ENCODE data around the gene NFATC1. TPM values are rescaled to one million over a fixed set of nuclear protein-coding genes. Genes with fewer than 3 reads are reported as not detected.

NFATC1 gene
- total and polyA plus RNA-seq, 8 donors = 3.4 to 7.9 (median 4.4) TPM

DNA sequence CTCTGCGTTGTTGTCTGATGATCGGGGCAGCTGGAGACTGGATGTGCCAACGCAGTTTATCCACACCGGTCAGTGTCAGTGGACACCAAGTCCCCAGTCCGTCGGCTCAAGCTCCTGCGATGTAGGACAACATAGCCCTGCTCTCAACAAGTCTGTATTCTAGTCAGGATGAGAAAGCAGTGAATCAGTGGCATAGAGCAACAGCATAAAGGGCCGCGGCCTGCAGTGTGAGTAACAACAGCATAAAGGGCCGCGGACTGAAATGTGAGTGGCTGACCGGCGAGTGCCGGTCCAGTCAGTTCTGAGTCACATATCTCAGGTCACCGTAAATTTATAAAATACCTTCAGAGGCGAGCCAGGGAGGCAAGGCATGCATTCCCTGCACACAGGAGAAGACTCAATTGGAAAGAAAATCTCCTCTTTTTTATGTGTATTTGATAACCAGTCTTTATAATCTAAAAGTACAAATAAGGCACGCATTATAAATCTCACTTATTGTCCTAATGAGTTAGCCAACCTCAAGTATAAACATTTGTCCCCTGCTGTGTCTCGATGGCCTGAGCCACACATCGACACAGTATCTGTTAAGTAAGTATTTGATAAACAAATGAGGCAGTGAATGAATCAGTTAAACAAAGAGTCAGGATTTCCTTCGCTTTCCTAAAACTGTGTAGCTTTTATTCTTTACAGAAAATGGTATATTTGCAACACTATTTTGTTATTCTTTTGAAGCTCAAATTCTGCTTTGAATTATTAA is 33.8 kb upstream of the NFATC1 start:
- H3K27ac ChIP-seq = no peak overlapping the region
- FAIRE-seq = no peak
- no peak overlapping the region for H3K4me3 ChIP-seq
- no peak for DNase-seq
- no peak for ATAC-seq
- no peaks in the 10 kb centered on the region for H3K27me3 ChIP-seq
- H3K36me3 ChIP-seq = peaks cover 0 to 23% (median 0%) of the 10 kb centered on the region in 3 donors
- TF ChIP-seq, protein P1, sequence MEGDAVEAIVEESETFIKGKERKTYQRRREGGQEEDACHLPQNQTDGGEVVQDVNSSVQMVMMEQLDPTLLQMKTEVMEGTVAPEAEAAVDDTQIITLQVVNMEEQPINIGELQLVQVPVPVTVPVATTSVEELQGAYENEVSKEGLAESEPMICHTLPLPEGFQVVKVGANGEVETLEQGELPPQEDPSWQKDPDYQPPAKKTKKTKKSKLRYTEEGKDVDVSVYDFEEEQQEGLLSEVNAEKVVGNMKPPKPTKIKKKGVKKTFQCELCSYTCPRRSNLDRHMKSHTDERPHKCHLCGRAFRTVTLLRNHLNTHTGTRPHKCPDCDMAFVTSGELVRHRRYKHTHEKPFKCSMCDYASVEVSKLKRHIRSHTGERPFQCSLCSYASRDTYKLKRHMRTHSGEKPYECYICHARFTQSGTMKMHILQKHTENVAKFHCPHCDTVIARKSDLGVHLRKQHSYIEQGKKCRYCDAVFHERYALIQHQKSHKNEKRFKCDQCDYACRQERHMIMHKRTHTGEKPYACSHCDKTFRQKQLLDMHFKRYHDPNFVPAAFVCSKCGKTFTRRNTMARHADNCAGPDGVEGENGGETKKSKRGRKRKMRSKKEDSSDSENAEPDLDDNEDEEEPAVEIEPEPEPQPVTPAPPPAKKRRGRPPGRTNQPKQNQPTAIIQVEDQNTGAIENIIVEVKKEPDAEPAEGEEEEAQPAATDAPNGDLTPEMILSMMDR (IDR thresholded peaks at IDR 0.05) = no peak
- intact Hi-C loops (cut with DNase I) = no loop called here
- WGBS, 2 donors = 91 to 92% methylated on average over 20 of the region's 20 CpGs
- H3K9me3 ChIP-seq = no peaks in the 10 kb centered on the region
- no peaks in the 10 kb centered on the region for H3K4me1 ChIP-seq

DNA sequence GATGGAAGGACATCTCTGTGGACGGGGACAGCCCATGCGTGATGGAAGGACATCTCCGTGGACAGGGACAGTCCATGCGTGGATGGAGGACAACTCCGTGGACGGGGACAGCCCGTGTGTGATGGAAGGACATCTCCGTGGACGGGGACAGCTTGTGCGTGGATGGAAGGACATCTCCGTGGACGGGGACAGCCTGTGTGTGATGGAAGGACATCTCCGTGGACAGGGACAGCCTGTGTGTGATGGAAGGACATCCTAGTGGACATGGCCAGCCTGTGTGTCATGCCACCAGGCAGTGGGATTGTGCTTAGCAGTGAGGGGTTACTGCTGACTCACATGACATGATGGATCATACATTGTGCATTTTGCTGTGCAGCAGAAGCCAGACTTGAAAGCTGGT is 30.0 kb upstream of the NFATC1 start:
- DNase-seq (peak in 1 of 6 donors; percentile 28), FAIRE-seq (no peak), ATAC-seq (no peak)
- no peak overlapping the region for H3K27ac ChIP-seq
- H3K36me3 ChIP-seq = peaks cover 0 to 16% (median 0%) of the 10 kb centered on the region in 3 donors
- 93 to 98% methylated on average over 13 of the region's 13 CpGs for WGBS, 2 donors
- H3K4me1 ChIP-seq = no peaks in the 10 kb centered on the region
- TF ChIP-seq, protein P1 (IDR thresholded peaks at IDR 0.05) = no peak
- intact Hi-C loops (cut with DNase I) = no loop called here
- H3K9me3 ChIP-seq = no peaks in the 10 kb centered on the region
- no peak overlapping the region for H3K4me3 ChIP-seq
- no peaks in the 10 kb centered on the region for H3K27me3 ChIP-seq

GRCh38 chr18:79366177-79367094 is 29.3 kb upstream of the NFATC1 start:
- H3K36me3 ChIP-seq = peaks cover 0 to 9% (median 0%) of the 10 kb centered on the region in 3 donors
- TF ChIP-seq, protein P1 (IDR thresholded peaks at IDR 0.05) = no peak
- ATAC-seq (no peak), FAIRE-seq (no peak), DNase-seq (no peak)
- H3K27me3 ChIP-seq = no peaks in the 10 kb centered on the region
- intact Hi-C loops (cut with DNase I) = no loop called here
- no peak overlapping the region for H3K4me3 ChIP-seq
- 84 to 86% methylated on average over 29 of the region's 29 CpGs for WGBS, 2 donors
- no peaks in the 10 kb centered on the region for H3K9me3 ChIP-seq
- H3K4me1 ChIP-seq = no peaks in the 10 kb centered on the region
- no peak overlapping the region for H3K27ac ChIP-seq

DNA sequence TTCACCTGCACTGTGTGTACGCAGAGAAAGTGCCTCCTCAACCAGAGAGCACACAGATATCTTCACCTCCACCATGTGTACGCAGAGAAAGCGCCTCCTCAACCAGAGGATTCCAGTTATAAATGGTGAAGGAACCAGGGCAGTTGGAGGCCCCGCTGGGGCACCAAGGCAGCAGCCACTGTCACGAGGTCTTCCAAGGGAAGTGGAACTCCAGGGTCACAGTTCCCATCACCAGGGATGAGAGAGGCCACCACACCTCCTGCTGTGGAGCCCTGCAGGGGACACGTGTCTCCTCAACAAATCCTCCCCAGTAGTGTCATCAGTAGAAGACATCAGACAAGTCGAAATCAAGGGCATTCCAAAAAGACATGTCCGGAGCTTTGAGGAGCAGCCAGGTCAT is 28.2 kb upstream of the NFATC1 start:
- H3K4me1 ChIP-seq = no peaks in the 10 kb centered on the region
- DNase-seq = peak in 1 of 6 donors; percentile 20
- H3K27me3 ChIP-seq = no peaks in the 10 kb centered on the region
- H3K4me3 ChIP-seq = no peak overlapping the region
- TF ChIP-seq, protein P1 (IDR thresholded peaks at IDR 0.05) = no peak
- H3K27ac ChIP-seq = no peak overlapping the region
- no peak for ATAC-seq
- no peak for FAIRE-seq
- no peaks in the 10 kb centered on the region for H3K36me3 ChIP-seq
- no peaks in the 10 kb centered on the region for H3K9me3 ChIP-seq
- WGBS, 2 donors = 91 to 94% methylated on average over 8 of the region's 8 CpGs
- intact Hi-C loops (cut with DNase I) = no loop called here
